C1 segment of cervical spinal cord (tissue), 14 donors: Measurements from ENCODE around the gene NRCAM.

Experiments
- DNase-seq, 14 donors: peaks; one replicate each; lab custom pipeline; 2025; lab: John Stamatoyannopoulos, UW

NRCAM gene

DNA sequence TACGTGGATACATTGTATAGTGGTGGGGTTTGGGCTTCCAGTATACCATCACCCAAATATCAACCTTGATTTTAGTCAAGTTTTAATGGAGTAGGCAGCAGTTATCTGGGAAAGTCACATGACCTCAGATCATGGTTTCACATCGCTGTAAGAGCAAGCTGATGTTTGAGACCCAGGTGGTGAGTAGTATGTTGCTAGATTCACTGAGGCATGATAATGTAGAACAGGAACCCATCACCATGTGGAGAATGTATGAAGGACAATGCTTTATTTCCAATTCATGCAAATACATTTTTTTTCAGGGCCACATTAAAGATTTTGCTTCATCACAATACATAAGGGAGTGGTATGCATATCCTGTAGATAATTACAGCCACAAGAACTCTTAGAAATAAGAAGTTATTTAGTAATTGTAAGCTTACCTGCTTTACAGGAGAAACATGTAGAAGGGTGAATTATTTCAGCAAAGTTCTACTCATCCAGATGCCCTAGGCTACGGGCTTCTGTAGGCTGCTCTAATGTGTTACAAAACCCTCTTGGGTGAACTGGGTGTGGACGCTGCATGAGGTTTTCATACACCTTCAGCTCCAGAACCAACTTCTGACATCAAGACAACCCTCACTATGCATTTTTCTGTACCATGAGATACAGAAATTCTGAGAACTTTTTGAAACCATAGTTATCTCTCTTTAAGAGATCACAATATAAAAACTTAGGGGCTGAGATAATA, 298.5 kb downstream of the NRCAM start:
- no peak for DNase-seq

- no peak for DNase-seq
These were observed 299.2 kb downstream of the NRCAM start for GRCh38 chr7:108156897-108157605.

DNA sequence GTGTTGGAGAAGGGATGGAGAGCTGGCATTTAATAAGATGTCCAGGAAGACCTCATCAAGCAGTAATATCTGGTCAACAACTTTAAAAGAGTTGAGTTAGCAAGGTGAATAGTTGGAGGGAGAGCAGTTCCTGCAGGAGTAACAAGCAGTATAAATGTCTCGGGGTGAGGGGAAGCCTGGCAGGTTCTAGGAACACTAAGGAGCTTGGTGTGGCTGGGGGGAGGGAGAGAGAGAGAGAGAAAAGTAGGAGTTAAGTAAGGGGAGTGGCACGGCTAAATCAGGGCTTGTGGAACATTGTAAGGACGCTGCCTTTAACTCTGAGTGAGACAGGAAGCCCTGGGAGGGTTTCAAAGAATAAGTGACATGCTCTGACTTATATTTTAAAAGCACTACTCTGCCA, 304.0 kb downstream of the NRCAM start:
- no peak for DNase-seq

GRCh38 chr7:108149908-108150307, 306.3 kb downstream of the NRCAM start:
- DNase-seq = no peak

- no peak for DNase-seq
These were observed 307.1 kb downstream of the NRCAM start for GRCh38 chr7:108149119-108149518.

- DNase-seq = peak in 1 of 14 donors; percentile 17
These were observed 309.1 kb downstream of the NRCAM start for GRCh38 chr7:108147031-108147563.

DNA sequence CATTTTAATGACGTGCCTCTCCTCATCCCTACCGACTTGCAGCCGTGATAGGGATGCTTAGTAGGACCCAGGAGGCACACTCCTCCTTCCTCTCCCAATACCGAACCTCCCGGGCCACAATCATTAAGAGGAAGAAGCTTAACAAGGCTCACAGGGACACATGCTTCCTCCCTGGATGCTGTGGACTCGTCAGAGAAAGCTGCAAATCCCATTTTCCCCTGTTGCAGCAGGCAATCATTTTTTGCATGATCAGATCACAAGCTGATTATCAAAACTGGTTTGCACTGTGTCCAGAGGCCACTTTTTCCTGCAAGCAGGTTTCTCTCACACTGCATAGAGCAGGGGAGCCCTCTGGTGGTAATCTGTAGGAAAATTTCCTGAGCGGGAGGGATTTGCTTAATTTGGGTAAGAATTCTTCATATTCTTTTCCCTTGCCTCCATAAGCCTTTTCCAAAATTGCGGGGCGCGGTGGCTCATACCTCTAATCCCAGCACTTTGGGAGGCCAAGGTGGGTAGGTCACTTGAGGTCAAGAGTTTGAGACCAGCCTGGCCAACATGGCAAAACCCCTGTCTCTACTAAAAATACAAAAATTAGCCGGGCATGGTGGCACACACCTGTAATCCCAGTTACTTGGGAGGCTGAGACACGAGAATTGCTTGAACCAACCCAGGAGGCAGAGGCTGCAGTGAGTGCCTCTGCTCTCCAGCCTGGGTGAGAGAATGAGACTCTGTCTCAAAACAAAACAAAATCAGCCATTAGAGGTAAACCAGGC, 310.0 kb downstream of the NRCAM start:
- peak in 10 of 14 donors; percentile 3 to 83 (median 18) for DNase-seq

DNA sequence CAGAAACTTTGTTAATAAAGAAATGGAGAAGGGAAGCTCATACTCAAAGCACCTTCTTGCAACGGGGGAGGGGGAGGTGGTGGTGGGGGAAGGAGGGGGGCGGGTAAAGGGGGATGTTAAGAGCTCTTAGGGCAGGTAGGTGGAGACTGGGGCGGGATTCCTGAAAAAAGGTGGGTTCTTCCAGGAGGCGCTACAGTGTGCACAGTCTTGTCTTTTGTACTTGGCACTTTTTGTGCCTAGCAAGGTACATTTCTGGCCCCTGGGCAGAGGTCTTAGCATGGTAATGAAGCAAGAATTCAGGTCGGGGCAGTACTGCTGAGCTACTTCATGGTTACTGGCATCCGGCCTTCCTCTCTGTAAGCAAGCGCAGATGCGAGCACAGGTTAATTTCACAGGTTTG, 310.8 kb downstream of the NRCAM start:
- no peak for DNase-seq

GRCh38 chr7:108144931-108145330, 311.3 kb downstream of the NRCAM start:
- no peak for DNase-seq

GRCh38 chr7:108143658-108144420, 312.4 kb downstream of the NRCAM start:
- no peak for DNase-seq

DNA sequence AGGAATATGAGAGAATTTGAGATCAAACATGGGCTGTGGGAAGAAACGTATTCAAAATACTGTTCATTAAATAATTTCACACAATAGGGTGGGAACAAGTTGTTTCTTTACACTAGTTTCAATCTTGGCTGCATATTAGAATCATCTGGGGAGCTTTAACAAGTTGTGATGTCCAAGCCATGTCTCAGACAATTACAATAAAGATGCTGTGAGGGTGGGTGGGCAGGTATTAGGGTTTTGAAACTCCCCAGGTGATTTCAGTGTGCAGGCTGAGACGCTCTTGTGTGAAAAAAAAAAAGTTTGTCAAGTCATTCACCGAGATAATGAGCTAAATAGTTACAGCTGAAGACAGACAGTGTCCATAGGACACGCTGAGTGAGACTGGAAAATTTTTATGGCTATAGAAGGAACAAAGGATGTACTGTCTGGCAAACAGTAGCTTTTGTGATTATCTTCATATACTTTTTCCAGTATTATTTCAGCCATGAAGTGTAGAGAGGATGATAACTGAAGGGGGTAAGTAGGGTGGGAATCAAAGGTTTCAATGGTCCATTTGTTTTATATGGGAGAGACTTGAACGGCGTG, 313.5 kb downstream of the NRCAM start:
- no peak for DNase-seq

DNA sequence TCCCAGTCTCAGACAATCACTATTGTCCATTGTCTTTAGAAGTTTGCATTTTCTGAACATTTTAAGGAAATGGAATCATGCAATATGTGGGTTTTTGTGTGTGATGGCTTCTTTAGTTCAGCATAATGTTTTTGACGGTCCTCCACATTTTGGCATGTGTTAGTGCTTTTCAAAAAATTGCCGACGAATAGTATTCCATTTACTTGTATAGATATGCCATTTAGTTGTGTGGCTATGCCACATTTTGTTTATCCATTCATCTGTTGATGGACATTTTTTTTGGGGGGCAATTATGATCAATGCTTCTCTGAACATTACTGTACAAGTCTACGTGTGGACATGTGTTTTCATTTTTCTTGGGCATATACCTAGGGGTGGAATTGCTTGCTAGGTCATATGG, 314.1 kb downstream of the NRCAM start:
- no peak for DNase-seq

DNA sequence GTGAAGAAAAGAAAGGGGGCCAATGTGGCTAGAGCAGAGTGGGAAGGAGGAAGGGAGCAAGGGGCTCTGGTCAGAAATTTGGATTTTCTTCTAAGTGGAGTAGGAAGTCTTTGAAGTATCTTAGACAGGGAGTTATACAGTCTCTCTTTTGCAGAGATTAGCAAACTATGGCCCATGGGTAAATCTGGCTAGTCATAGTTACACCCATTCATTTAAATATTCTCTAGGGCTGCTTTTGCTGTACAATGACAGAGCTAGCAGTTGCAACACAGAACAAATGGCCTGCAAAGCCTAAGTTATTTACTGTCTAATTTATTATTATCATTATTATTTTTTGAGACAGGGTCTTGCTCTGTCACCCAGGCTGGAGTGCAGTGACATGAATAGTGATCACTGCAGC, 315.6 kb downstream of the NRCAM start:
- DNase-seq = no peak

DNA sequence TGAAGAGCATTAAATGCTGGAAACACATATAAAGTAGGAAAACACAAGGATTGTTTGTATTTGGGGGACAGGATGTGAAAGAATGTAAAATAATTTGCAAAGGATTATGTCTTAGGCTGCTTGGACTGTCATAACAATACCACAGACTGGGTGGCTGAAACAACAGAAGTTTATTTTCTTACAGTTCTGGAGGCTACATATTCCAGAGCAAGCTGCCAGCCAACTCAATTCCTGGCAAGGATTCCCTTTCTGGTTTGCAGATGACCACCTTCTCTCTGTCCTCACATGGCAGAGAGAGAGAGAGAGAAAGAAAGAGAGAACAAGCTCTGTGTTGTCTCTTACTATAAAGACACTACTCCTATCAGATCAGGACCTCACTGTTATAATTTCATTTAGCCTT, 317.3 kb downstream of the NRCAM start:
- DNase-seq = no peak

DNA sequence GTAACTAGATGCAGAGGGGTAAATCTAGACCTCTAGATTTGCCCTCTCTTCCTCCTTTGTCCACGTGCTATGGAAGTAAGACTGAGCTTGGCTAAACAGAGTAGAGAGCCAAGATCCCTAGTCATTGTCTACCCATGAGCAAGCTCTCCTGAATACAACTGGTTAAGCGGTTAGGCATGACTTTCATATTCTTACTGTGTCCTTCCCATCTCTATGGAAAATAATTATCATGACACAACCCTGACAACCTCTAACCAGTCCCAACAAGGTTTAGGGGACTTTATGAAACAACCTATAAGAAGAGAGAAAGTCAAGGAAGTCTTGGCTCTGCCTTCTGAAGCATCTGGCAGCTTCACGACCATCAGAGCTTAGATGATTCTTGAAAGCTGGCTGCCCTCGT, 318.2 kb downstream of the NRCAM start:
- no peak for DNase-seq

GRCh38 chr7:108137040-108137439, 319.2 kb downstream of the NRCAM start:
- DNase-seq = no peak

- no peak for DNase-seq
These were observed 320.0 kb downstream of the NRCAM start for GRCh38 chr7:108136191-108136688.

- no peak for DNase-seq
These were observed 320.6 kb downstream of the NRCAM start for GRCh38 chr7:108135446-108136190.

- DNase-seq = no peak
These were observed 321.8 kb downstream of the NRCAM start for GRCh38 chr7:108134486-108134885.
